Activated T-helper 1 cell treated with Interleukin-2 at 50 U/mL for 16 hours (primary cell): ENCODE data around the gene TRIM66.

Experiments used
- DNase-seq: peaks from one replicate; pipeline ENCODE4 v3.0.0-alpha.2; 2020; ENCODE audit warnings: low read depth

TRIM66 gene

GRCh38 chr11:8654503-8654902 is 28.0 kb downstream of the TRIM66 start:
- DNase-seq, result no peak

GRCh38 chr11:8652140-8652539 is 30.3 kb downstream of the TRIM66 start:
- no peak for DNase-seq

- no peak for DNase-seq
These were observed 32.0 kb downstream of the TRIM66 start for GRCh38 chr11:8650401-8650990.

GRCh38 chr11:8649361-8649760 is 33.1 kb downstream of the TRIM66 start:
- no peak for DNase-seq

- no peak for DNase-seq
These were observed 35.6 kb downstream of the TRIM66 start for GRCh38 chr11:8646873-8647272.

- no peak for DNase-seq
These were observed 40.1 kb downstream of the TRIM66 start for GRCh38 chr11:8642196-8642841.

- no peak for DNase-seq
These were observed 41.1 kb downstream of the TRIM66 start for GRCh38 chr11:8641332-8641731.

GRCh38 chr11:8640267-8640906 is 42.1 kb downstream of the TRIM66 start:
- DNase-seq, result no peak

- DNase-seq, result no peak
These were observed 42.8 kb downstream of the TRIM66 start for GRCh38 chr11:8639655-8640054.

- DNase-seq, result no peak
These were observed 44.2 kb downstream of the TRIM66 start for GRCh38 chr11:8638300-8638699.

- DNase-seq, result no peak
These were observed 46.3 kb downstream of the TRIM66 start for GRCh38 chr11:8636127-8636526.

GRCh38 chr11:8634498-8634897 is 48.0 kb downstream of the TRIM66 start:
- DNase-seq, result no peak

- DNase-seq, result no peak
These were observed 50.9 kb downstream of the TRIM66 start for GRCh38 chr11:8631395-8632118.

GRCh38 chr11:8624698-8625097 is 57.8 kb downstream of the TRIM66 start:
- no peak for DNase-seq

GRCh38 chr11:8621147-8621546 is 61.3 kb downstream of the TRIM66 start:
- no peak for DNase-seq

- no peak for DNase-seq
These were observed 65.4 kb downstream of the TRIM66 start for GRCh38 chr11:8617063-8617462.

GRCh38 chr11:8615291-8616032 is 67.0 kb downstream of the TRIM66 start:
- no peak for DNase-seq

GRCh38 chr11:8614497-8614896 is 68.0 kb downstream of the TRIM66 start:
- no peak for DNase-seq

- no peak for DNase-seq
These were observed 69.4 kb downstream of the TRIM66 start for GRCh38 chr11:8613036-8613435.

GRCh38 chr11:8612522-8612921 is 69.9 kb downstream of the TRIM66 start:
- DNase-seq, result no peak

- DNase-seq, result no peak
These were observed 71.8 kb downstream of the TRIM66 start for GRCh38 chr11:8610532-8611116.

- DNase-seq, result no peak
These were observed 73.8 kb downstream of the TRIM66 start for GRCh38 chr11:8608652-8609051.
